ENCODE results near the gene MFNG.

MFNG gene

GRCh38 chr22:37515901-37516300 is 29.7 kb upstream of the MFNG start:
- no peak overlapping the region for H3K4me3 ChIP-seq (ENCODE audit: low read depth in 1 of 2, low read length in 1 of 2)
- H3K27ac ChIP-seq = no peak overlapping the region
- no peak for TF ChIP-seq CTCF (IDR thresholded peaks at IDR 0.05)
- H3K4me1 ChIP-seq (ENCODE audit: control insufficient read depth in 1 of 2, insufficient read depth in 1 of 2, low read depth in 1 of 2, low read length in 1 of 2) = peaks cover 0 to 5% of the 10 kb centered on the region in 2 experiments
- peaks cover 79% of the 10 kb centered on the region for H3K27me3 ChIP-seq
- H3K9me3 ChIP-seq = no peaks in the 10 kb centered on the region
- no peaks in the 10 kb centered on the region for H3K36me3 ChIP-seq

- no peaks in the 10 kb centered on the region for H3K9me3 ChIP-seq
- no peak overlapping the region for H3K4me3 ChIP-seq (ENCODE audit: low read depth in 1 of 2, low read length in 1 of 2)
- peaks cover 66% of the 10 kb centered on the region for H3K27me3 ChIP-seq
- no peaks in the 10 kb centered on the region for H3K36me3 ChIP-seq
- TF ChIP-seq CTCF (IDR thresholded peaks at IDR 0.05) = no peak
- H3K4me1 ChIP-seq (ENCODE audit: control insufficient read depth in 1 of 2, insufficient read depth in 1 of 2, low read depth in 1 of 2, low read length in 1 of 2) = peaks cover 0 to 5% of the 10 kb centered on the region in 2 experiments
- H3K27ac ChIP-seq = no peak overlapping the region
Measured at GRCh38 chr22:37514526-37515051, 28.4 kb upstream of the MFNG start.

- Histone ChIP-seq H3K27me3 (peaks cover 35% of the 10 kb centered on the region), H3K27ac (no peak overlapping the region), H3K4me1 (ENCODE audit: control insufficient read depth in 1 of 2, insufficient read depth in 1 of 2, low read depth in 1 of 2, low read length in 1 of 2) (no peaks in the 10 kb centered on the region), H3K9me3 (no peaks in the 10 kb centered on the region), H3K36me3 (no peaks in the 10 kb centered on the region), H3K4me3 (ENCODE audit: low read depth in 1 of 2, low read length in 1 of 2) (no peak overlapping the region)
- TF ChIP-seq CTCF (IDR thresholded peaks at IDR 0.05) = no peak
Measured at GRCh38 chr22:37511395-37512104, 25.4 kb upstream of the MFNG start.

- H3K4me1 ChIP-seq (ENCODE audit: control insufficient read depth in 1 of 2, insufficient read depth in 1 of 2, low read depth in 1 of 2, low read length in 1 of 2) = no peaks in the 10 kb centered on the region
- H3K27me3 ChIP-seq = peaks cover 24% of the 10 kb centered on the region
- H3K36me3 ChIP-seq = no peaks in the 10 kb centered on the region
- no peak overlapping the region for H3K4me3 ChIP-seq (ENCODE audit: low read depth in 1 of 2, low read length in 1 of 2)
- H3K27ac ChIP-seq = no peak overlapping the region
- no peak for TF ChIP-seq CTCF (IDR thresholded peaks at IDR 0.05)
- no peaks in the 10 kb centered on the region for H3K9me3 ChIP-seq
Measured at GRCh38 chr22:37510091-37510490, 23.9 kb upstream of the MFNG start.

- H3K9me3 ChIP-seq = no peaks in the 10 kb centered on the region
- no peak for TF ChIP-seq CTCF (IDR thresholded peaks at IDR 0.05)
- H3K4me1 ChIP-seq (ENCODE audit: control insufficient read depth in 1 of 2, insufficient read depth in 1 of 2, low read depth in 1 of 2, low read length in 1 of 2) = no peaks in the 10 kb centered on the region
- H3K4me3 ChIP-seq (ENCODE audit: low read depth in 1 of 2, low read length in 1 of 2) = no peak overlapping the region
- H3K36me3 ChIP-seq = no peaks in the 10 kb centered on the region
- peaks cover 15% of the 10 kb centered on the region for H3K27me3 ChIP-seq
- no peak overlapping the region for H3K27ac ChIP-seq
Measured at GRCh38 chr22:37509059-37509860, 23.1 kb upstream of the MFNG start.
